C4-2B (cell line): ENCODE results near the gene SLC2A11.

Experiments used
- CTCF ChIP-seq: fragments of 450-650 bp; conservative IDR thresholded peaks from 2 replicates; pipeline ENCODE4 v1.5.1; 2017; ENCODE audit warnings: mild to moderate bottlenecking
- ZFX ChIP-seq: fragments of 450-650 bp; IDR thresholded peaks from 2 replicates; pipeline ENCODE4 v1.6.1; 2017

GRCh38 chr22:23894710-23895598 lies 37.3 kb downstream of the SLC2A11 start:
- no peak; the same call in 1 of the 2 replicates for TF ChIP-seq CTCF
- peak; percentile 71; the same call in 1 of the 2 replicates for TF ChIP-seq ZFX
